ENCODE results near the gene WBP1L.
"Not testable (repeated sequence)": the region's sequence is repeated elsewhere in the genome, so short reads cannot be mapped to it uniquely, and the experiment has no call there.

Gene WBP1L
- 38.1 to 81.0 reads per million in 2 experiments for total RNA-seq

GRCh38 chr10:102743588-102744373 lies at the start of gene WBP1L:
WBP1L (plus strand) TSS chr10:102743948; CDS start chr10:102744054, 106 bp downstream.
- peak; percentile 93 for DNase-seq (ENCODE audit: low read depth)

- not testable (repeated sequence) for DNase-seq (ENCODE audit: low read depth)
These were observed 48.3 kb upstream of the WBP1L start for GRCh38 chr10:102695401-102695800.

- no peak for DNase-seq (ENCODE audit: low read depth)
These were observed 47.0 kb upstream of the WBP1L start for GRCh38 chr10:102696736-102697135.

- no peak for DNase-seq (ENCODE audit: low read depth)
These were observed 44.9 kb upstream of the WBP1L start for GRCh38 chr10:102698894-102699293.

GRCh38 chr10:102701272-102701671 lies 42.5 kb upstream of the WBP1L start:
- DNase-seq (ENCODE audit: low read depth) = no peak

- no peak for DNase-seq (ENCODE audit: low read depth)
These were observed 42.0 kb upstream of the WBP1L start for GRCh38 chr10:102701796-102702195.

- DNase-seq (ENCODE audit: low read depth) = no peak
These were observed 41.0 kb upstream of the WBP1L start for GRCh38 chr10:102702742-102703141.

- no peak for DNase-seq (ENCODE audit: low read depth)
These were observed 38.8 kb upstream of the WBP1L start for GRCh38 chr10:102704915-102705314.

- no peak for DNase-seq (ENCODE audit: low read depth)
These were observed 38.2 kb upstream of the WBP1L start for GRCh38 chr10:102705531-102705930.

GRCh38 chr10:102710609-102711008 lies 33.1 kb upstream of the WBP1L start:
- no peak for DNase-seq (ENCODE audit: low read depth)

GRCh38 chr10:102712089-102712488 lies 31.7 kb upstream of the WBP1L start:
- DNase-seq (ENCODE audit: low read depth) = no peak

- no peak for DNase-seq (ENCODE audit: low read depth)
These were observed 30.8 kb upstream of the WBP1L start for GRCh38 chr10:102712843-102713538.

- DNase-seq (ENCODE audit: low read depth) = no peak
These were observed 30.3 kb upstream of the WBP1L start for GRCh38 chr10:102713539-102713813.

- peak; percentile 88 for DNase-seq (ENCODE audit: low read depth)
These were observed 29.7 kb upstream of the WBP1L start, which contains the start of gene ARL3 for GRCh38 chr10:102713814-102714620. ARL3 (minus strand) TSS chr10:102714397; CDS start chr10:102714275, 122 bp downstream.

GRCh38 chr10:102714621-102715455 lies 28.9 kb upstream of the WBP1L start, which contains the start of gene SFXN2:
SFXN2 (plus strand) TSS chr10:102714636; CDS start chr10:102726637, 12,001 bp downstream.
- peak; percentile 36 for DNase-seq (ENCODE audit: low read depth)

GRCh38 chr10:102715880-102716279 lies 27.9 kb upstream of the WBP1L start:
- DNase-seq (ENCODE audit: low read depth) = no peak

GRCh38 chr10:102716900-102717565 lies 26.7 kb upstream of the WBP1L start:
- not testable (repeated sequence) for DNase-seq (ENCODE audit: low read depth)

GRCh38 chr10:102718220-102718619 lies 25.5 kb upstream of the WBP1L start:
- DNase-seq (ENCODE audit: low read depth) = no peak

- no peak for DNase-seq (ENCODE audit: low read depth)
These were observed 23.4 kb upstream of the WBP1L start for GRCh38 chr10:102720337-102720736.

GRCh38 chr10:102720775-102721301 lies 22.9 kb upstream of the WBP1L start:
- no peak for DNase-seq (ENCODE audit: low read depth)

- DNase-seq (ENCODE audit: low read depth) = no peak
These were observed 21.8 kb upstream of the WBP1L start for GRCh38 chr10:102721954-102722353.

All from T follicular helper cell (primary cell).